ENCODE results near the gene POMC. TPM values are rescaled to one million over a fixed set of nuclear protein-coding genes. Genes with fewer than 3 reads are reported as not detected.

The POMC gene
- total and polyA plus RNA-seq, 2 of the 13 experiments (the other 11 are each of a cell fraction or from before 2014, with no cell fraction given) = not detected

DNA sequence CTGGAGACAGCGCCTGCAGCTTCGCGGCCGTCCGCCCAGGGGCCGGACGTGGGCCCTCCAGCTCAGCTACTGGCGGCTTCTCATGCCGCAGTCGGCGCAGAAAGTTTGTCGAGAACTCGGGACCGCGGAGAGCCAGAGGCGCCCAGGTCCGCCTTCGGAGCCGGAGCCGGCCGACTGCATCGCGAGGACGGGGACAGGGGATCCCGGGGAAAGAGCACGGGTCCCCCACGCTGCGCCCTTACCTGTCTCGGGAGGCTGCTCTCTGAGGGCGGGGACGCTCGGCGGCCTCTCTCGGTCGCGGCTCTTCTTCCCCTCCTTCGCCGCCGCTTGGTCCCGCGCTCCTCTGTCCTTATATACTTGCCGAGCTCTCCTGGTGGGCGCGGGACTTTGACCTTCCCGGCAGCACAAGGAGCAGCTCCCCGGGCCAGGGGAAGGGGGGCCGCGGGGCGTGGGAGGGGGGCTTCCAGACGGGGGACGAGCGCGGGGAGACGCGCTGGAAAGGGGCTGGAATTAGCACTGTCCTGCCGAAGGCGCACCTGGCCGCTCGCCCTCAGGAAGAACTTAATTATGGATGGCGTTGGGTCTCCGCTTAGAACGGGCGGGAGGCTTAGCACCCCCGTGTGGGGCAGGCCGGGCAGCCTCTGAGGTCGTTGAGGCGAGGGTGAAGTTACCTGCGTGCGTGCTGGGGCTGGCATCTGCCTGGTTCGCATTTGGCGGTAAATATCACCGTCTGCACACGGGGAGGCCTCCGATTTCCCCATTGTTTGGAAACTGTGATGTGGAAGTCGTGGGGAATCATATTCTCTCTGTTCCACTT lies at the start of gene POMC (continued):
- TF ChIP-seq, protein P1, sequence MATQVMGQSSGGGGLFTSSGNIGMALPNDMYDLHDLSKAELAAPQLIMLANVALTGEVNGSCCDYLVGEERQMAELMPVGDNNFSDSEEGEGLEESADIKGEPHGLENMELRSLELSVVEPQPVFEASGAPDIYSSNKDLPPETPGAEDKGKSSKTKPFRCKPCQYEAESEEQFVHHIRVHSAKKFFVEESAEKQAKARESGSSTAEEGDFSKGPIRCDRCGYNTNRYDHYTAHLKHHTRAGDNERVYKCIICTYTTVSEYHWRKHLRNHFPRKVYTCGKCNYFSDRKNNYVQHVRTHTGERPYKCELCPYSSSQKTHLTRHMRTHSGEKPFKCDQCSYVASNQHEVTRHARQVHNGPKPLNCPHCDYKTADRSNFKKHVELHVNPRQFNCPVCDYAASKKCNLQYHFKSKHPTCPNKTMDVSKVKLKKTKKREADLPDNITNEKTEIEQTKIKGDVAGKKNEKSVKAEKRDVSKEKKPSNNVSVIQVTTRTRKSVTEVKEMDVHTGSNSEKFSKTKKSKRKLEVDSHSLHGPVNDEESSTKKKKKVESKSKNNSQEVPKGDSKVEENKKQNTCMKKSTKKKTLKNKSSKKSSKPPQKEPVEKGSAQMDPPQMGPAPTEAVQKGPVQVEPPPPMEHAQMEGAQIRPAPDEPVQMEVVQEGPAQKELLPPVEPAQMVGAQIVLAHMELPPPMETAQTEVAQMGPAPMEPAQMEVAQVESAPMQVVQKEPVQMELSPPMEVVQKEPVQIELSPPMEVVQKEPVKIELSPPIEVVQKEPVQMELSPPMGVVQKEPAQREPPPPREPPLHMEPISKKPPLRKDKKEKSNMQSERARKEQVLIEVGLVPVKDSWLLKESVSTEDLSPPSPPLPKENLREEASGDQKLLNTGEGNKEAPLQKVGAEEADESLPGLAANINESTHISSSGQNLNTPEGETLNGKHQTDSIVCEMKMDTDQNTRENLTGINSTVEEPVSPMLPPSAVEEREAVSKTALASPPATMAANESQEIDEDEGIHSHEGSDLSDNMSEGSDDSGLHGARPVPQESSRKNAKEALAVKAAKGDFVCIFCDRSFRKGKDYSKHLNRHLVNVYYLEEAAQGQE (IDR thresholded peaks at IDR 0.05; ENCODE audit: borderline replicate concordance in 1 of 2, low read depth in 1 of 2, low read length in 2 of 2) = no peak
- TF ChIP-seq CBX2 (IDR thresholded peaks at IDR 0.05; ENCODE audit: low read depth, low read length) (no peak), CBX2 (CRISPR knock-in tag; IDR thresholded peaks at IDR 0.05; ENCODE audit: low read depth) (peak; percentile 37; the same call in 1 of the 2 replicates), REPIN1 (CRISPR knock-in tag; IDR thresholded peaks at IDR 0.05; ENCODE audit: borderline replicate concordance, low read depth) (no peak), EZH2 (conservative IDR thresholded peaks at IDR 0.05; ENCODE audit: low read depth, low read length) (no peak), MIXL1 (CRISPR knock-in tag; IDR thresholded peaks at IDR 0.05) (no peak), MBD4 (IDR thresholded peaks at IDR 0.05; ENCODE audit: borderline replicate concordance, low read length) (no peak), MEIS1 (CRISPR knock-in tag; IDR thresholded peaks at IDR 0.05; ENCODE audit: borderline replicate concordance) (no peak), HNRNPLL (IDR thresholded peaks at IDR 0.05; ENCODE audit: low read depth, low read length, poor library complexity, severe bottlenecking) (peak; percentile 86), ZNF567 (CRISPR knock-in tag; IDR thresholded peaks at IDR 0.05; ENCODE audit: borderline replicate concordance) (0 out of 2 replicates have a peak, but pooled peaks have one; percentile 33), MTF2 (CRISPR knock-in tag; IDR thresholded peaks at IDR 0.05; ENCODE audit: borderline replicate concordance) (peak; percentile 50; the same call in 1 of the 2 replicates)
- TF ChIP-seq, protein P2, sequence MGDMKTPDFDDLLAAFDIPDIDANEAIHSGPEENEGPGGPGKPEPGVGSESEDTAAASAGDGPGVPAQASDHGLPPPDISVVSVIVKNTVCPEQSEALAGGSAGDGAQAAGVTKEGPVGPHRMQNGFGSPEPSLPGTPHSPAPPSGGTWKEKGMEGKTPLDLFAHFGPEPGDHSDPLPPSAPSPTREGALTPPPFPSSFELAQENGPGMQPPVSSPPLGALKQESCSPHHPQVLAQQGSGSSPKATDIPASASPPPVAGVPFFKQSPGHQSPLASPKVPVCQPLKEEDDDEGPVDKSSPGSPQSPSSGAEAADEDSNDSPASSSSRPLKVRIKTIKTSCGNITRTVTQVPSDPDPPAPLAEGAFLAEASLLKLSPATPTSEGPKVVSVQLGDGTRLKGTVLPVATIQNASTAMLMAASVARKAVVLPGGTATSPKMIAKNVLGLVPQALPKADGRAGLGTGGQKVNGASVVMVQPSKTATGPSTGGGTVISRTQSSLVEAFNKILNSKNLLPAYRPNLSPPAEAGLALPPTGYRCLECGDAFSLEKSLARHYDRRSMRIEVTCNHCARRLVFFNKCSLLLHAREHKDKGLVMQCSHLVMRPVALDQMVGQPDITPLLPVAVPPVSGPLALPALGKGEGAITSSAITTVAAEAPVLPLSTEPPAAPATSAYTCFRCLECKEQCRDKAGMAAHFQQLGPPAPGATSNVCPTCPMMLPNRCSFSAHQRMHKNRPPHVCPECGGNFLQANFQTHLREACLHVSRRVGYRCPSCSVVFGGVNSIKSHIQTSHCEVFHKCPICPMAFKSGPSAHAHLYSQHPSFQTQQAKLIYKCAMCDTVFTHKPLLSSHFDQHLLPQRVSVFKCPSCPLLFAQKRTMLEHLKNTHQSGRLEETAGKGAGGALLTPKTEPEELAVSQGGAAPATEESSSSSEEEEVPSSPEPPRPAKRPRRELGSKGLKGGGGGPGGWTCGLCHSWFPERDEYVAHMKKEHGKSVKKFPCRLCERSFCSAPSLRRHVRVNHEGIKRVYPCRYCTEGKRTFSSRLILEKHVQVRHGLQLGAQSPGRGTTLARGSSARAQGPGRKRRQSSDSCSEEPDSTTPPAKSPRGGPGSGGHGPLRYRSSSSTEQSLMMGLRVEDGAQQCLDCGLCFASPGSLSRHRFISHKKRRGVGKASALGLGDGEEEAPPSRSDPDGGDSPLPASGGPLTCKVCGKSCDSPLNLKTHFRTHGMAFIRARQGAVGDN (CRISPR knock-in tag; IDR thresholded peaks at IDR 0.05) = peak; percentile 47
- TF ChIP-seq, protein P3, sequence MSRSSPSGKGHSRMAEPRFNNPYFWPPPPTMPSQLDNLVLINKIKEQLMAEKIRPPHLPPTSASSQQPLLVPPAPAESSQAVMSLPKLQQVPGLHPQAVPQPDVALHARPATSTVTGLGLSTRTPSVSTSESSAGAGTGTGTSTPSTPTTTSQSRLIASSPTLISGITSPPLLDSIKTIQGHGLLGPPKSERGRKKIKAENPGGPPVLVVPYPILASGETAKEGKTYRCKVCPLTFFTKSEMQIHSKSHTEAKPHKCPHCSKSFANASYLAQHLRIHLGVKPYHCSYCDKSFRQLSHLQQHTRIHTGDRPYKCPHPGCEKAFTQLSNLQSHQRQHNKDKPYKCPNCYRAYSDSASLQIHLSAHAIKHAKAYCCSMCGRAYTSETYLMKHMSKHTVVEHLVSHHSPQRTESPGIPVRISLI (CRISPR knock-in tag; IDR thresholded peaks at IDR 0.05; ENCODE audit: borderline replicate concordance) = no peak
- TF ChIP-seq, protein P4, sequence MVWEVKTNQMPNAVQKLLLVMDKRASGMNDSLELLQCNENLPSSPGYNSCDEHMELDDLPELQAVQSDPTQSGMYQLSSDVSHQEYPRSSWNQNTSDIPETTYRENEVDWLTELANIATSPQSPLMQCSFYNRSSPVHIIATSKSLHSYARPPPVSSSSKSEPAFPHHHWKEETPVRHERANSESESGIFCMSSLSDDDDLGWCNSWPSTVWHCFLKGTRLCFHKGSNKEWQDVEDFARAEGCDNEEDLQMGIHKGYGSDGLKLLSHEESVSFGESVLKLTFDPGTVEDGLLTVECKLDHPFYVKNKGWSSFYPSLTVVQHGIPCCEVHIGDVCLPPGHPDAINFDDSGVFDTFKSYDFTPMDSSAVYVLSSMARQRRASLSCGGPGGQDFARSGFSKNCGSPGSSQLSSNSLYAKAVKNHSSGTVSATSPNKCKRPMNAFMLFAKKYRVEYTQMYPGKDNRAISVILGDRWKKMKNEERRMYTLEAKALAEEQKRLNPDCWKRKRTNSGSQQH (CRISPR knock-in tag; IDR thresholded peaks at IDR 0.05; ENCODE audit: low read depth) = no peak
- TF ChIP-seq, protein P5, sequence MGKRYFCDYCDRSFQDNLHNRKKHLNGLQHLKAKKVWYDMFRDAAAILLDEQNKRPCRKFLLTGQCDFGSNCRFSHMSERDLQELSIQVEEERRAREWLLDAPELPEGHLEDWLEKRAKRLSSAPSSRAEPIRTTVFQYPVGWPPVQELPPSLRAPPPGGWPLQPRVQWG (CRISPR knock-in tag; IDR thresholded peaks at IDR 0.05; ENCODE audit: borderline replicate concordance, low read depth) = no peak

Measured in HepG2 (cell line).